Keratinocyte (primary cell): Measurements from ENCODE around the gene CEACAM21.

Experiments used
- CTCF ChIP-seq, 3 experiments: IDR thresholded peaks in 1 of 3; conservative IDR thresholded peaks in 1 of 3; optimal IDR thresholded peaks in 1 of 3; 2 replicates in 2 of 3; 3 replicates in 1 of 3; pipeline versions ENCODE3 to v1.5.1; 2011; ENCODE audit warnings: low read length in 3 of 3, mild to moderate bottlenecking in 3 of 3, moderate library complexity in 2 of 3, control low read depth in 1 of 3, inconsistent platforms in 1 of 3; ENCODE audit not compliant: insufficient read depth in 2 of 3; ENCODE audit errors: extremely low read depth in 1 of 3
- EZH2 ChIP-seq: IDR thresholded peaks from one replicate; pipeline ENCODE4 v1.6.1; 2012; ENCODE audit warnings: inconsistent platforms, mild to moderate bottlenecking, low read length, moderate library complexity

GRCh38 chr19:41531438-41532311, 44.3 kb upstream of the CEACAM21 start:
- TF ChIP-seq CTCF (optimal IDR thresholded peaks at IDR 0.05 in 1 of 3, IDR thresholded peaks at IDR 0.05 in 1 of 3, conservative IDR thresholded peaks at IDR 0.05 in 1 of 3; ENCODE audit: extremely low read depth in 1 of 3, insufficient read depth in 2 of 3, low read length in 3 of 3) (no peak), EZH2 (no peak)
